ENCODE measurements around the gene ELAVL4.
"Not testable (repeated sequence)": the region's sequence is repeated elsewhere in the genome, so short reads cannot be mapped to it uniquely, and the experiment has no call there.

ELAVL4 gene

GRCh38 chr1:50157306-50157941 lies 48.7 kb downstream of the ELAVL4 start:
- TF ChIP-seq CTCF (conservative IDR thresholded peaks at IDR 0.05) = no peak
- TF ChIP-seq ZFX (IDR thresholded peaks at IDR 0.05) = no peak
- H3K27ac ChIP-seq = no peak overlapping the region

- H3K27ac ChIP-seq = no peak overlapping the region
- TF ChIP-seq CTCF (conservative IDR thresholded peaks at IDR 0.05) (no peak), ZFX (IDR thresholded peaks at IDR 0.05) (no peak)
Observed at GRCh38 chr1:50158421-50158820, 49.7 kb downstream of the ELAVL4 start.

GRCh38 chr1:50163680-50164079 lies 55.0 kb downstream of the ELAVL4 start:
- TF ChIP-seq CTCF (conservative IDR thresholded peaks at IDR 0.05) (no peak), ZFX (IDR thresholded peaks at IDR 0.05) (no peak)
- no peak overlapping the region for H3K27ac ChIP-seq

- H3K27ac ChIP-seq = not testable (repeated sequence)
Observed at GRCh38 chr1:50166351-50166750, 57.6 kb downstream of the ELAVL4 start.

GRCh38 chr1:50172299-50172698 lies 63.6 kb downstream of the ELAVL4 start:
- no peak overlapping the region for H3K27ac ChIP-seq
- TF ChIP-seq ZFX (IDR thresholded peaks at IDR 0.05) = no peak

- TF ChIP-seq CTCF (conservative IDR thresholded peaks at IDR 0.05) = no peak
- TF ChIP-seq ZFX (IDR thresholded peaks at IDR 0.05) = no peak
- H3K27ac ChIP-seq = no peak overlapping the region
Observed at GRCh38 chr1:50174101-50174500, 65.4 kb downstream of the ELAVL4 start.

- TF ChIP-seq CTCF (conservative IDR thresholded peaks at IDR 0.05) (no peak), ZFX (IDR thresholded peaks at IDR 0.05) (no peak)
- no peak overlapping the region for H3K27ac ChIP-seq
Observed at GRCh38 chr1:50175719-50176639, 67.3 kb downstream of the ELAVL4 start.

- TF ChIP-seq CTCF (conservative IDR thresholded peaks at IDR 0.05) (no peak), ZFX (IDR thresholded peaks at IDR 0.05) (no peak)
- H3K27ac ChIP-seq = no peak overlapping the region
Observed at GRCh38 chr1:50177994-50178393, 69.3 kb downstream of the ELAVL4 start.
